ENCODE data around the gene GTF3C6.

DNA sequence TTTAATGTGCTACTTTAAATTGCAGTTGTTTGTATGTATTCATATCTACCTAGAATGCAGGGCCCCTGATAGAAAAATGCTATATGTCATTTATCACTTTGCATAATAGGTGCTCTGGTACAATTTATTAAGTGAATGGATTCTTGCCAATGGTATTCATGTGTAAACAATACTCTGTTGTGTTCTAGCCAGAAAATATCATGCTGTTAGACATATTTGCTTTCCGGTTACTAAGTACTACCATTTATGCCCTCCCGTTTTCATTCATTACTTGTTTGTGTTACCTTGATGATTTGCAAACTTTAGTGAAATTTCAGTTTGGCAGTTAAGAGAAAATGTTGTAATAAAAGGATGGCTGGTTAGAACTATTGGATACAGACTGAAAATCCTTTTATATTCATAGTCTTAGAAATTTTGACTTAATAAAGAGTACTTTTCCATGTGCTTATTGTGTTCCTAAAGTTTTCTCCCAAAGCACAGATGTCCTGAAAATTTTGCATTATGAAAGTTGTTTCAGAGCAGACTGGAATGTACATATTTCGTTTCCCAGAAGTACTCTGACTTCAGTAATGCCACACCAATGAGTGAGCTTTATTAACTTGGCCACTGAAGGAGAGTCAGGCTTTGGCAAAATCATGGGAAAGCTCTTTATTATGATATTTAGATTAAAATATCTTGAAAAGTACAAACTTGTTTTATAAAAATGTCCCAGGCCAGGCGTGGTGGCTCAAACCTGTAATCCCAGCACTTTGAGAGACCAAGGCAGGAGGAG, 54.8 kb downstream of the GTF3C6 start:
- TF ChIP-seq, protein P1, sequence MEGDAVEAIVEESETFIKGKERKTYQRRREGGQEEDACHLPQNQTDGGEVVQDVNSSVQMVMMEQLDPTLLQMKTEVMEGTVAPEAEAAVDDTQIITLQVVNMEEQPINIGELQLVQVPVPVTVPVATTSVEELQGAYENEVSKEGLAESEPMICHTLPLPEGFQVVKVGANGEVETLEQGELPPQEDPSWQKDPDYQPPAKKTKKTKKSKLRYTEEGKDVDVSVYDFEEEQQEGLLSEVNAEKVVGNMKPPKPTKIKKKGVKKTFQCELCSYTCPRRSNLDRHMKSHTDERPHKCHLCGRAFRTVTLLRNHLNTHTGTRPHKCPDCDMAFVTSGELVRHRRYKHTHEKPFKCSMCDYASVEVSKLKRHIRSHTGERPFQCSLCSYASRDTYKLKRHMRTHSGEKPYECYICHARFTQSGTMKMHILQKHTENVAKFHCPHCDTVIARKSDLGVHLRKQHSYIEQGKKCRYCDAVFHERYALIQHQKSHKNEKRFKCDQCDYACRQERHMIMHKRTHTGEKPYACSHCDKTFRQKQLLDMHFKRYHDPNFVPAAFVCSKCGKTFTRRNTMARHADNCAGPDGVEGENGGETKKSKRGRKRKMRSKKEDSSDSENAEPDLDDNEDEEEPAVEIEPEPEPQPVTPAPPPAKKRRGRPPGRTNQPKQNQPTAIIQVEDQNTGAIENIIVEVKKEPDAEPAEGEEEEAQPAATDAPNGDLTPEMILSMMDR (IDR thresholded peaks at IDR 0.05; ENCODE audit: poor library complexity): no peak
- TF ChIP-seq EZH2 (IDR thresholded peaks at IDR 0.05; ENCODE audit: borderline replicate concordance) (no peak), EZH2phosphoT487 (IDR thresholded peaks at IDR 0.05; ENCODE audit: low read depth, severe bottlenecking, unreplicated experiment) (no peak)
